ENCODE results near the gene STXBP6.
"Not testable (repeated sequence)": the region's sequence is repeated elsewhere in the genome, so short reads cannot be mapped to it uniquely, and the experiment has no call there.

The STXBP6 gene

DNA sequence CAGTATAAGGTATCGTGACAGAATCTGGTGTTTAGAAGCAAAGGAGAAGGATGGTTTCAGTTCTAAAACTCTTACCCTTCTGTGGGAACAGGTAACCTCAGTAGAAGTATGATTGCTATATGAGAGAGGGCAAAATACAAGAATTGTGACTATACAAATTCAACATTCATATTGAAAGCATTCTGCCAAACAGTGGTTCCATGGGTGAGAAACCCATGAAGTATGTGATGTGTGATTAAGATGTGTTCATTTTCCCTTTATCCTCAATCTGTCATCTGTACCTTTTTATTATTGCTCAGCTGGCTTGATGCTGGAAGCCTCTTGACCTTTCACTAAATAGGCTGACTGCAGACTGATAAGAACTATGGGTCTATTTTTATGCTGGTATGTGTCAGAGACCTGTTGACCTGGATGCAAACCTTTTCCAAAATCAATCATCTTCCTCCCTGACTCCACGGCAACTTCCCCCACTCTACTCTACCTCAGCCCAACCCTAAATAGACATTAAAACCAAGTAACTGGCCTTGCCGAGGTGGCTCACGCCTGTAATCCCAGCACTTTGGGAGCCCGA, 109.6 kb downstream of the STXBP6 start:
- no peak overlapping the region for H3K27ac ChIP-seq
- TF ChIP-seq, protein P1, sequence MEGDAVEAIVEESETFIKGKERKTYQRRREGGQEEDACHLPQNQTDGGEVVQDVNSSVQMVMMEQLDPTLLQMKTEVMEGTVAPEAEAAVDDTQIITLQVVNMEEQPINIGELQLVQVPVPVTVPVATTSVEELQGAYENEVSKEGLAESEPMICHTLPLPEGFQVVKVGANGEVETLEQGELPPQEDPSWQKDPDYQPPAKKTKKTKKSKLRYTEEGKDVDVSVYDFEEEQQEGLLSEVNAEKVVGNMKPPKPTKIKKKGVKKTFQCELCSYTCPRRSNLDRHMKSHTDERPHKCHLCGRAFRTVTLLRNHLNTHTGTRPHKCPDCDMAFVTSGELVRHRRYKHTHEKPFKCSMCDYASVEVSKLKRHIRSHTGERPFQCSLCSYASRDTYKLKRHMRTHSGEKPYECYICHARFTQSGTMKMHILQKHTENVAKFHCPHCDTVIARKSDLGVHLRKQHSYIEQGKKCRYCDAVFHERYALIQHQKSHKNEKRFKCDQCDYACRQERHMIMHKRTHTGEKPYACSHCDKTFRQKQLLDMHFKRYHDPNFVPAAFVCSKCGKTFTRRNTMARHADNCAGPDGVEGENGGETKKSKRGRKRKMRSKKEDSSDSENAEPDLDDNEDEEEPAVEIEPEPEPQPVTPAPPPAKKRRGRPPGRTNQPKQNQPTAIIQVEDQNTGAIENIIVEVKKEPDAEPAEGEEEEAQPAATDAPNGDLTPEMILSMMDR (IDR thresholded peaks at IDR 0.05) = no peak
- H3K4me3 ChIP-seq = no peak overlapping the region
- no peak for DNase-seq (ENCODE audit: low spot score)

DNA sequence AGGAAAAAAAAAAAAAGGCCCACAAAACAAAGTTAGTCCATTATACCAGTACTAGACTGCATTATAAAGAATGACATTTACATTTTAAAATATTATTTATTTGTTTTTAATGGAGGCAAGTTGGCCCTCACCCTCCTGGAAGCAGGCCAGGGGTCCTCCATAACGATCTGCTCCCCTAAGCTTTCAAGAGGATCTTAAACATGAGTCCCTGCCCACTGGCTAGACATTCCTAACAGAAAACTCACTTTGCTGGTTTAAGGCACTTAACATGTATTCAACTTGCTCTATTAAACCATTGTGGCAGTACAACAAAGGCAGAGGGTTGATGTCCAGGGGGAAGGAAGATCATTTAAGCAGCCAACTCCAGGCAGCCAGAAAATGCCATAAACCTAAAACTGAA, 111.4 kb downstream of the STXBP6 start:
- no peak for DNase-seq (ENCODE audit: low spot score)
- Histone ChIP-seq H3K27ac (no peak overlapping the region), H3K4me3 (no peak overlapping the region)
- TF ChIP-seq, protein P1 (IDR thresholded peaks at IDR 0.05) = no peak

DNA sequence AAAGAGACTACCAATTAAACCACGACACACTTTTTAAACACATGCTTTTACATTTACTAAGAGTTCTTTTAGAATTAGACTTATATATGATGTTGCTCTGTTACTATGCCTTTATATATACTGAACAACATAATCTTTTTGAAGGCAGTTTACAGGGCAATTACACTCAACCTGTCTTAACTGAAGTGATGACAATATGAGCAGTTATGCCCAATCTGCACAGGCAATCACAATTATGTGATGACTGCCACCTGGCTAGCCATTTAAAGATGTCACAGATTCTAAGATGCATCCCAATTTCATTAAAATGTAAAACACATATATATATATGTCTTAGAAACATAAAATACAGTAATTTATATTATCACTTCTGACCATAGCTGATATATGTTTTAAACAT, 112.6 kb downstream of the STXBP6 start:
- DNase-seq (ENCODE audit: low spot score) = no peak
- no peak overlapping the region for H3K27ac ChIP-seq
- H3K4me3 ChIP-seq = no peak overlapping the region
- TF ChIP-seq, protein P1 (IDR thresholded peaks at IDR 0.05) = no peak

DNA sequence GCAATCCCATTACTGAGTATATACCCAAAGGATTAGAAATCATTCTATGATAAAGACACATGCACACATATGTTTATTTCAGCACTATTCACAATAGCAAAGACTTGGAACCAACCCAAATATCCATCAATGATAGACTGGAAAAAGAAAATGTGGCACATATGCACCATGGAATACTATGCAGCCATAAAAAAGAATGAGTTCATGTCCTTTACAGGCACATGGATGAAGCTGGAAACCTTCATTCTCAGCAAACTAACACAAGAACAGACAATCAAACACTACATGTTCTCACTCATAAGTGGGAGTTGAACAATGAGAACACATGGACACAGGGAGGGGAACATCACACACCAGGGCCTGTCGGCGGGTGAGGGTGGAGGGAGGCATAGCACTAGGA, 113.2 kb downstream of the STXBP6 start:
- not testable (repeated sequence) for H3K27ac ChIP-seq; H3K4me3 ChIP-seq; DNase-seq (ENCODE audit: low spot score)

DNA sequence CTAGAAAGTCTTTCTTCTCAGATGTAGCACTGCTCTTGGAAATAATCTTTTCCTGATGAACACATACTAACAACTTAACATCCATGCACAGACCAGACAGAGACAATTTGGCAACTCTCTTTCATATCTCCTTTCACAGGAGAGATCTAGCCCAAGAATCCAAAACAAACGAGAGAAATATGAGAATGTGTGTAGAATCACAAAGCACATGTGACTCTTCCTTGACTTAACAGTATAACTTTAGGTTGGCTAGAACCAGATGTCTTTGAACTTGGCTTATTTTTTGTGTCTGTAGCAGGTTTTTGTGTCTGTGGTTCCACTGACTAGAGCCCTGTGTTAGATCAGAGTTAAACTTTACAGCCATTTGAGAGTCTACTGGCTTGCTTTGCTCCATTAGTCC, 114.2 kb downstream of the STXBP6 start:
- TF ChIP-seq, protein P1 (IDR thresholded peaks at IDR 0.05) = no peak
- no peak for DNase-seq (ENCODE audit: low spot score)
- H3K27ac ChIP-seq = no peak overlapping the region
- no peak overlapping the region for H3K4me3 ChIP-seq

DNA sequence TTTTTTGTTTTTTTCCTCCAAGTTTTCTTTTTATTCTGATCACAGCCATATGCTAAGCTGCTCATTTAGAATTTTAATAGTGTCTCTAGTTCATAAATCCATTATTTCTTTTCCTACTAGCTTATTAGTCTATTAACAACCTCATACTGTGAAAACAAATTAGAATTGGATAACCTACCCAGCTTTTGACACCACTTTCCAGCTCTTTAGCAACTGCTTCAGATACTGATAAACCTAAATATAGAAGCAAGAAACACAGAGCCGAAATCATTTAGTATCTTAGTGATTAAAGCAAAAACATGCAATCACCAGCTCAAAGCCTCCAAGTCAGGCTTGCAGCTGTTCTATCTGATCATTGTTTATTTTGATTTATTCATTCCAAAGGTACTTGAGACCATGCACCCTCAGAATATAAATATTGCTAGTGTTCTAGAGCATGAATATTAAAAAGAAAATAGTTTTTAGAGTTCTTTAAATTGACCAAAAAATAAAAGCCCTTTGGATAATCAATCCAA, 121.5 kb downstream of the STXBP6 start:
- DNase-seq (ENCODE audit: low spot score) = no peak
- H3K4me3 ChIP-seq = no peak overlapping the region
- TF ChIP-seq, protein P1 (IDR thresholded peaks at IDR 0.05) = no peak
- no peak overlapping the region for H3K27ac ChIP-seq

DNA sequence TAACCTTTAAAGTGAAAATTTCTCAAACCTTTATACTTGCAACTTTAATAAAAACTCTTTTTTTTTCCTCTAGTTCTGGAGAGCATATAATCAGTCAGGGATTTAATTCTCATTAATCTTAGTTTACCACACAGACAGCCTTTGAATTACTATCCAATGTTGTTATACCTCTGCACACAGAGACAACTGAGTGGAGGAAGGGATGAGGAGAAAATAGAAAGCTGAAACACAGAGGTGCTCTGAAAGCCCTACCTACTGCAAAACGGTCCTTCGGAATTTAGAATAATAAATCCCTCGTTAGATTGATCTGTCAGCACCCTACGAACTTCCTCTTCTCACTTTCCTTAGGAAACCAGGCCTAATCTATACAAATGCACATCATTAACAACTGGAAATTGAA, 122.1 kb downstream of the STXBP6 start:
- TF ChIP-seq, protein P1 (IDR thresholded peaks at IDR 0.05) = no peak
- no peak for DNase-seq (ENCODE audit: low spot score)
- Histone ChIP-seq H3K27ac (no peak overlapping the region), H3K4me3 (no peak overlapping the region)

All from coronary artery (tissue), 2 donors.